SK-N-SH treated with all-trans-retinoic acid at 6 μM for 48 hours (cell line): Measurements from ENCODE around the gene OXCT1.

Experiments used
- ATAC-seq: fragments of 200-7000 bp; cut with Tn5 transposase; 3 replicates; pipeline ENCODE4 v1.9.1; 2020; ENCODE audit warnings: mild to moderate bottlenecking, moderate library complexity
- ARNTL ChIP-seq: fragments of 450-650 bp; formaldehyde crosslinking; IDR thresholded peaks from 2 replicates; pipeline ENCODE4 v1.5.0; 2020; ENCODE audit warnings: low read depth, mild to moderate bottlenecking, moderate library complexity, borderline replicate concordance
- BACH2 ChIP-seq: fragments of 250-450 bp; sonication (Bioruptor Pico); IDR thresholded peaks from 2 replicates; pipeline ENCODE4 v1.9.0; 2021; ENCODE audit warnings: mild to moderate bottlenecking, borderline replicate concordance
- CSDC2 ChIP-seq: fragments of 250-450 bp; sonication (Bioruptor Pico); IDR thresholded peaks from 2 replicates; pipeline ENCODE4 v1.5.0; 2020; ENCODE audit warnings: mild to moderate bottlenecking, moderate library complexity
- CSRNP3 ChIP-seq: fragments of 250-450 bp; sonication (Bioruptor Pico); IDR thresholded peaks from 2 replicates; pipeline ENCODE4 v1.5.1; 2021; ENCODE audit warnings: mild to moderate bottlenecking, moderate library complexity
- ESRRG ChIP-seq: fragments of 250-450 bp; sonication (Bioruptor Pico); IDR thresholded peaks from 2 replicates; pipeline ENCODE4 v1.6.1; 2021; ENCODE audit warnings: mild to moderate bottlenecking
- GLIS3 ChIP-seq: fragments of 250-450 bp; sonication (Bioruptor Pico); IDR thresholded peaks from 2 replicates; pipeline ENCODE4 v1.5.0; 2020; ENCODE audit warnings: mild to moderate bottlenecking, moderate library complexity
- ISL1 ChIP-seq: fragments of 250-450 bp; sonication (Bioruptor Pico); IDR thresholded peaks from 2 replicates; pipeline ENCODE4 v2.1.2; 2022; ENCODE audit warnings: mild to moderate bottlenecking, moderate library complexity
- OSR1 ChIP-seq: fragments of 250-450 bp; sonication (Bioruptor Pico); IDR thresholded peaks from 2 replicates; pipeline ENCODE4 v1.8.0; 2022; ENCODE audit warnings: moderate library complexity, mild to moderate bottlenecking, inconsistent platforms
- POU6F1 ChIP-seq: fragments of 250-450 bp; sonication (Bioruptor Pico); IDR thresholded peaks from 2 replicates; pipeline ENCODE4 v1.8.0; 2021; ENCODE audit warnings: low read depth, mild to moderate bottlenecking, moderate library complexity, borderline replicate concordance
- SNAI2 ChIP-seq: fragments of 250-450 bp; sonication (Bioruptor Pico); IDR thresholded peaks from 2 replicates; pipeline ENCODE4 v1.5.0; 2020; ENCODE audit warnings: mild to moderate bottlenecking, moderate library complexity
- TCF4 ChIP-seq: fragments of 250-450 bp; sonication (Bioruptor Pico); IDR thresholded peaks from 2 replicates; pipeline ENCODE4 v1.8.0; 2021; ENCODE audit warnings: mild to moderate bottlenecking, moderate library complexity, borderline replicate concordance
- TOX ChIP-seq: fragments of 250-450 bp; sonication (Bioruptor Pico); IDR thresholded peaks from 2 replicates; pipeline ENCODE4 v1.8.0; 2021; ENCODE audit warnings: mild to moderate bottlenecking, moderate library complexity, borderline replicate concordance
- ZC3H10 ChIP-seq: fragments of 250-450 bp; sonication (Bioruptor Pico); IDR thresholded peaks from 2 replicates; pipeline ENCODE4 v1.5.1; 2021; ENCODE audit warnings: mild to moderate bottlenecking, moderate library complexity
- ZNF565 ChIP-seq: fragments of 450-650 bp; formaldehyde crosslinking; conservative IDR thresholded peaks from 2 replicates; pipeline ENCODE4 v1.5.0; 2020; ENCODE audit warnings: low read depth, mild to moderate bottlenecking, moderate library complexity
- ZNF70 ChIP-seq: fragments of 450-650 bp; formaldehyde crosslinking; IDR thresholded peaks from 2 replicates; pipeline ENCODE4 v1.5.0; 2020; ENCODE audit warnings: mild to moderate bottlenecking, moderate library complexity
- ZNF8 ChIP-seq: fragments of 450-650 bp; formaldehyde crosslinking; IDR thresholded peaks from 2 replicates; pipeline ENCODE4 v1.5.0; 2020; ENCODE audit warnings: mild to moderate bottlenecking, moderate library complexity
- TF ChIP-seq, protein P1 (sequence below): fragments of 250-450 bp; sonication (Bioruptor Pico); IDR thresholded peaks from 2 replicates; pipeline ENCODE4 v1.8.0; 2020; ENCODE audit warnings: mild to moderate bottlenecking, moderate library complexity, borderline replicate concordance
- TF ChIP-seq, protein P2 (sequence below): fragments of 250-450 bp; sonication (Bioruptor Pico); IDR thresholded peaks from 2 replicates; pipeline ENCODE4 v1.5.1; 2020; ENCODE audit warnings: low read depth, mild to moderate bottlenecking, moderate library complexity
- TF ChIP-seq, protein P3 (sequence below): fragments of 250-450 bp; sonication (Bioruptor Pico); IDR thresholded peaks from 2 replicates; pipeline ENCODE4 v1.5.0; 2020; ENCODE audit warnings: mild to moderate bottlenecking, moderate library complexity

Gene OXCT1

DNA sequence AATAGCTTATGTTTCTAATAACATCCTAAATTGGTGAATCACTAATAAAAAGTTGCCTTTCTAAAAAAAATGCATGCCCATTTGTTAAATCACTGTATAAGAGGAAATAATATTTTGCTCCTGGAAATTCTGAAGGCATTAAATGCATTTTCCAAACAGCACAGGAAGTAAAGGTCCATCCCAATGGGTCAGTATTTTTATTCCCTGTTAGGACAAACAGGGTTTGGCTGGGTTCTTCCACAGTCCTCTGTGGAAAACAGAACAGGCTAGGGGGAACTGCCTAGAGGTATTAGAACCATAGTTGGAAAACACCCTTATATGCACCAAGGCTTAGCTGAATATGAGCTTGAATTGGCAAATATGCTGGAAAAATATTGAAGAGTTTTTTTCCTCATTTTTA is 85.2 kb downstream of the OXCT1 start:
- no peak for TF ChIP-seq ISL1
- TF ChIP-seq, protein P1, sequence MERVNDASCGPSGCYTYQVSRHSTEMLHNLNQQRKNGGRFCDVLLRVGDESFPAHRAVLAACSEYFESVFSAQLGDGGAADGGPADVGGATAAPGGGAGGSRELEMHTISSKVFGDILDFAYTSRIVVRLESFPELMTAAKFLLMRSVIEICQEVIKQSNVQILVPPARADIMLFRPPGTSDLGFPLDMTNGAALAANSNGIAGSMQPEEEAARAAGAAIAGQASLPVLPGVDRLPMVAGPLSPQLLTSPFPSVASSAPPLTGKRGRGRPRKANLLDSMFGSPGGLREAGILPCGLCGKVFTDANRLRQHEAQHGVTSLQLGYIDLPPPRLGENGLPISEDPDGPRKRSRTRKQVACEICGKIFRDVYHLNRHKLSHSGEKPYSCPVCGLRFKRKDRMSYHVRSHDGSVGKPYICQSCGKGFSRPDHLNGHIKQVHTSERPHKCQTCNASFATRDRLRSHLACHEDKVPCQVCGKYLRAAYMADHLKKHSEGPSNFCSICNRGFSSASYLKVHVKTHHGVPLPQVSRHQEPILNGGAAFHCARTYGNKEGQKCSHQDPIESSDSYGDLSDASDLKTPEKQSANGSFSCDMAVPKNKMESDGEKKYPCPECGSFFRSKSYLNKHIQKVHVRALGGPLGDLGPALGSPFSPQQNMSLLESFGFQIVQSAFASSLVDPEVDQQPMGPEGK, result no peak
- TF ChIP-seq, protein P2, sequence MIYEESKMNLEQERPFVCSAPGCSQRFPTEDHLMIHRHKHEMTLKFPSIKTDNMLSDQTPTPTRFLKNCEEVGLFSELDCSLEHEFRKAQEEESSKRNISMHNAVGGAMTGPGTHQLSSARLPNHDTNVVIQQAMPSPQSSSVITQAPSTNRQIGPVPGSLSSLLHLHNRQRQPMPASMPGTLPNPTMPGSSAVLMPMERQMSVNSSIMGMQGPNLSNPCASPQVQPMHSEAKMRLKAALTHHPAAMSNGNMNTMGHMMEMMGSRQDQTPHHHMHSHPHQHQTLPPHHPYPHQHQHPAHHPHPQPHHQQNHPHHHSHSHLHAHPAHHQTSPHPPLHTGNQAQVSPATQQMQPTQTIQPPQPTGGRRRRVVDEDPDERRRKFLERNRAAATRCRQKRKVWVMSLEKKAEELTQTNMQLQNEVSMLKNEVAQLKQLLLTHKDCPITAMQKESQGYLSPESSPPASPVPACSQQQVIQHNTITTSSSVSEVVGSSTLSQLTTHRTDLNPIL (CRISPR knock-in tag), result no peak
- TF ChIP-seq CSRNP3 (CRISPR knock-in tag), result no peak
- no peak for TF ChIP-seq ARNTL (CRISPR knock-in tag)
- no peak for TF ChIP-seq CSDC2 (CRISPR knock-in tag)
- no peak for TF ChIP-seq GLIS3 (CRISPR knock-in tag)
- TF ChIP-seq TOX, result no peak
- no peak for TF ChIP-seq BACH2 (CRISPR knock-in tag)
- no peak for ATAC-seq

DNA sequence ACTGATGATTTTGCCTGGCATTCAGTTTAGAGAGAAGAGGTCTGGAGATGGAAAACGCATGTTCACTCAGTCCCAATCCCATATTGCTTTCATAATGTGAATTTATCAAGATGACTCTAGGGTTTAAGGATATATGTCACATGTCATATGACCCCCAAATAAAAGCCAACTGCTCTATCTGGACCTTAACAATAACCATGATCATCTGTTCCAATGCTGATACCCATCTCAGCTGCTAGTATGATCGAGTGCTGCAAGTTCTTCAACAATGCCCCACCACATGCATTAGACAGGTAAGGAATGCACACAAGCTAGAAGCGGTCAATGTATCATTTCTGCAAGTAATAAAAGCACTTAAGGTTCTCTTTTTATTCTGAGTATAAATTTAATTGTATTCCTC is 91.8 kb downstream of the OXCT1 start:
- TF ChIP-seq, protein P3, sequence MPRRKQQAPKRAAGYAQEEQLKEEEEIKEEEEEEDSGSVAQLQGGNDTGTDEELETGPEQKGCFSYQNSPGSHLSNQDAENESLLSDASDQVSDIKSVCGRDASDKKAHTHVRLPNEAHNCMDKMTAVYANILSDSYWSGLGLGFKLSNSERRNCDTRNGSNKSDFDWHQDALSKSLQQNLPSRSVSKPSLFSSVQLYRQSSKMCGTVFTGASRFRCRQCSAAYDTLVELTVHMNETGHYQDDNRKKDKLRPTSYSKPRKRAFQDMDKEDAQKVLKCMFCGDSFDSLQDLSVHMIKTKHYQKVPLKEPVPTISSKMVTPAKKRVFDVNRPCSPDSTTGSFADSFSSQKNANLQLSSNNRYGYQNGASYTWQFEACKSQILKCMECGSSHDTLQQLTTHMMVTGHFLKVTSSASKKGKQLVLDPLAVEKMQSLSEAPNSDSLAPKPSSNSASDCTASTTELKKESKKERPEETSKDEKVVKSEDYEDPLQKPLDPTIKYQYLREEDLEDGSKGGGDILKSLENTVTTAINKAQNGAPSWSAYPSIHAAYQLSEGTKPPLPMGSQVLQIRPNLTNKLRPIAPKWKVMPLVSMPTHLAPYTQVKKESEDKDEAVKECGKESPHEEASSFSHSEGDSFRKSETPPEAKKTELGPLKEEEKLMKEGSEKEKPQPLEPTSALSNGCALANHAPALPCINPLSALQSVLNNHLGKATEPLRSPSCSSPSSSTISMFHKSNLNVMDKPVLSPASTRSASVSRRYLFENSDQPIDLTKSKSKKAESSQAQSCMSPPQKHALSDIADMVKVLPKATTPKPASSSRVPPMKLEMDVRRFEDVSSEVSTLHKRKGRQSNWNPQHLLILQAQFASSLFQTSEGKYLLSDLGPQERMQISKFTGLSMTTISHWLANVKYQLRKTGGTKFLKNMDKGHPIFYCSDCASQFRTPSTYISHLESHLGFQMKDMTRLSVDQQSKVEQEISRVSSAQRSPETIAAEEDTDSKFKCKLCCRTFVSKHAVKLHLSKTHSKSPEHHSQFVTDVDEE (CRISPR knock-in tag), result no peak
- TF ChIP-seq ZNF8 (no peak), ISL1 (no peak), BACH2 (CRISPR knock-in tag) (no peak), ESRRG (CRISPR knock-in tag) (no peak), CSDC2 (CRISPR knock-in tag) (no peak), SNAI2 (CRISPR knock-in tag) (no peak), GLIS3 (CRISPR knock-in tag) (no peak), CSRNP3 (CRISPR knock-in tag) (no peak), TOX (no peak), OSR1 (CRISPR knock-in tag) (no peak), ZC3H10 (CRISPR knock-in tag) (no peak), POU6F1 (no peak), ARNTL (CRISPR knock-in tag) (no peak), ZNF70 (no peak), TCF4 (CRISPR knock-in tag) (no peak), ZNF565 (CRISPR knock-in tag) (no peak)
- TF ChIP-seq, protein P1, result no peak
- TF ChIP-seq, protein P2 (CRISPR knock-in tag), result no peak
- ATAC-seq, result no peak
